GM15510 (cell line): ENCODE data around the gene LSG1.

Experiments used
- POLR2A ChIP-seq: IDR thresholded peaks from 3 replicates; pipeline ENCODE4 v1.6.1; 2011; ENCODE audit warnings: borderline replicate concordance; ENCODE audit not compliant: insufficient read length; ENCODE audit errors: extremely low read depth

LSG1 gene

GRCh38 chr3:194647747-194648146 is 24.2 kb downstream of the LSG1 start:
- TF ChIP-seq POLR2A: no peak

GRCh38 chr3:194642769-194643168 is 29.2 kb downstream of the LSG1 start:
- TF ChIP-seq POLR2A: no peak

- no peak for TF ChIP-seq POLR2A
Observed at GRCh38 chr3:194640829-194641228, 31.2 kb downstream of the LSG1 start.

- no peak for TF ChIP-seq POLR2A
Observed at GRCh38 chr3:194638991-194639605, 32.9 kb downstream of the LSG1 start.

- no peak for TF ChIP-seq POLR2A
Observed at GRCh38 chr3:194637541-194638400, 34.2 kb downstream of the LSG1 start.

GRCh38 chr3:194637066-194637465 is 34.9 kb downstream of the LSG1 start:
- TF ChIP-seq POLR2A: no peak

- peak; percentile 68 for TF ChIP-seq POLR2A
Observed at GRCh38 chr3:194633349-194634004, 38.5 kb downstream of the LSG1 start, which contains the start of gene TMEM44. Gene TMEM44, minus strand, starts transcription at chr3:194633419. Its CDS starts 204 bp downstream, at chr3:194633215.

GRCh38 chr3:194632809-194633348 is 39.1 kb downstream of the LSG1 start:
- no peak for TF ChIP-seq POLR2A

GRCh38 chr3:194632226-194632808 is 39.7 kb downstream of the LSG1 start:
- TF ChIP-seq POLR2A: no peak

GRCh38 chr3:194631696-194632095 is 40.3 kb downstream of the LSG1 start:
- TF ChIP-seq POLR2A: no peak

- TF ChIP-seq POLR2A: no peak
Observed at GRCh38 chr3:194624956-194625355, 47.0 kb downstream of the LSG1 start.

GRCh38 chr3:194623449-194624290 is 48.3 kb downstream of the LSG1 start:
- TF ChIP-seq POLR2A: no peak

- no peak for TF ChIP-seq POLR2A
Observed at GRCh38 chr3:194622621-194623340, 49.2 kb downstream of the LSG1 start.
